LNCAP (cell line): Measurements from ENCODE around the gene POU6F1.

ENCODE experiments used
- TF ChIP-seq, protein P1 (sequence below): fragments of 450-650 bp; IDR thresholded peaks from 2 replicates; pipeline ENCODE4 v1.5.1; 2017; ENCODE audit warnings: mild to moderate bottlenecking

POU6F1 gene

DNA sequence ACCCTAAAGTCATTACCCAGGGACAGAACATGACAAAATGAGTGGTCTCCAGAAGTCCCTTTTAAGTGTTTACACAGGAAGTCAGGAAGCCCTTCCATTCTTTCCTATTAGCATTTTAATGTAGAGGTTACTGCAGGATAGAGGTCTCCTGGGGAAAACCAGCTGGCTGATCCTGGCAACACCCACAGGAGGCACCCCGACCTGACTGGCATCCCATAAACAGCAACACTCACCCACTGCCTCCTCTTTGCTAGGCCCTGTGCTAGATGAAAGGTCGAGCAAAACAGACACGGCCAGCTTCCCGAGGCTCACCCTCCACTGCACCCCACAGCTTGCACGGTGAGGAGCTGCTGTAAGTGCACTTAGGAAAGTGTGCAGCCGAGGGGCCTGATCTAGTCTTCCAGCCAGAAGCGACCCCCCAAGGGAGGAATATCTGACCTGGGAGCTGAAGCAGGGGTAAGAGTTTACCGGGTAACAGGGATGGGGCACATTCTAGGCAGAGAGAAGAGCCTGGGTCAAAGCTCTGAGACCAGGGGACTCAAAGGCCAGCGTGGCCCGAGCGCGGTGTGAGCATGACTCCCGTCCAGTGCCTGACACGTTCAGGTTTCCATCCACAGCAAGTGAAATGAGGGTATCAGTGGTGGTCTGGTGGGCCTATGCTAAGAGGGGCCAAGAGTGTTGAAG is 29.8 kb upstream of the POU6F1 start:
- TF ChIP-seq, protein P1, sequence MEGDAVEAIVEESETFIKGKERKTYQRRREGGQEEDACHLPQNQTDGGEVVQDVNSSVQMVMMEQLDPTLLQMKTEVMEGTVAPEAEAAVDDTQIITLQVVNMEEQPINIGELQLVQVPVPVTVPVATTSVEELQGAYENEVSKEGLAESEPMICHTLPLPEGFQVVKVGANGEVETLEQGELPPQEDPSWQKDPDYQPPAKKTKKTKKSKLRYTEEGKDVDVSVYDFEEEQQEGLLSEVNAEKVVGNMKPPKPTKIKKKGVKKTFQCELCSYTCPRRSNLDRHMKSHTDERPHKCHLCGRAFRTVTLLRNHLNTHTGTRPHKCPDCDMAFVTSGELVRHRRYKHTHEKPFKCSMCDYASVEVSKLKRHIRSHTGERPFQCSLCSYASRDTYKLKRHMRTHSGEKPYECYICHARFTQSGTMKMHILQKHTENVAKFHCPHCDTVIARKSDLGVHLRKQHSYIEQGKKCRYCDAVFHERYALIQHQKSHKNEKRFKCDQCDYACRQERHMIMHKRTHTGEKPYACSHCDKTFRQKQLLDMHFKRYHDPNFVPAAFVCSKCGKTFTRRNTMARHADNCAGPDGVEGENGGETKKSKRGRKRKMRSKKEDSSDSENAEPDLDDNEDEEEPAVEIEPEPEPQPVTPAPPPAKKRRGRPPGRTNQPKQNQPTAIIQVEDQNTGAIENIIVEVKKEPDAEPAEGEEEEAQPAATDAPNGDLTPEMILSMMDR, result no peak

DNA sequence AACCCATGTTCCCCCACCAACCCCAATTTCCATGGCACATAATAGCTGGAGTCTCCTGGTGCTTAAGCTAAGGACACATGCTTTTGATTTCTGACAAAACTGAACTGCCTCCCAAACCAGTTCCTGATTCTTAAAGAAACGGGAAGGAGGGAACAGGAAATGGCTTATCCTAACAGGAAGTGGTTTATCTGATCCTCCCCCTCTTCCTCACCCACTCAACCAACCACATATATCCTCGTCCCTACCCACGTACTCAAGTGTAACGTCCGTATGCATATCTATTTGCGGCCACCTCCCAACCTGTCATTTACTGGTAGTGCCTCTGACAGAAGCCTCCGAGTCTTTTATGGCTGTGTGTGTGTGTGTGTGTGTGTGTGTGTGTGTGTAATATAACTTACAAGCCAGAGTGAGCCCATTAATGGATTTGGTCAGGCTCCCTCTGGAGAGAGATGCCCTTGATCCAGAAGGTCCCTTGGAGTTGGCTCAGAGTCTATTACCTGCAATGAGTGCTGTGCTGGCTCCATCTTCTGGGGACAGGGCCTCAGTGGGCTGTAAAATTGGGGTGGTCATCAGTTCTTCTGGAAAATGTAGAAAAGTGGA is 28.5 kb upstream of the POU6F1 start:
- TF ChIP-seq, protein P1, result peak; percentile 25; the same call in 1 of the 2 replicates

DNA sequence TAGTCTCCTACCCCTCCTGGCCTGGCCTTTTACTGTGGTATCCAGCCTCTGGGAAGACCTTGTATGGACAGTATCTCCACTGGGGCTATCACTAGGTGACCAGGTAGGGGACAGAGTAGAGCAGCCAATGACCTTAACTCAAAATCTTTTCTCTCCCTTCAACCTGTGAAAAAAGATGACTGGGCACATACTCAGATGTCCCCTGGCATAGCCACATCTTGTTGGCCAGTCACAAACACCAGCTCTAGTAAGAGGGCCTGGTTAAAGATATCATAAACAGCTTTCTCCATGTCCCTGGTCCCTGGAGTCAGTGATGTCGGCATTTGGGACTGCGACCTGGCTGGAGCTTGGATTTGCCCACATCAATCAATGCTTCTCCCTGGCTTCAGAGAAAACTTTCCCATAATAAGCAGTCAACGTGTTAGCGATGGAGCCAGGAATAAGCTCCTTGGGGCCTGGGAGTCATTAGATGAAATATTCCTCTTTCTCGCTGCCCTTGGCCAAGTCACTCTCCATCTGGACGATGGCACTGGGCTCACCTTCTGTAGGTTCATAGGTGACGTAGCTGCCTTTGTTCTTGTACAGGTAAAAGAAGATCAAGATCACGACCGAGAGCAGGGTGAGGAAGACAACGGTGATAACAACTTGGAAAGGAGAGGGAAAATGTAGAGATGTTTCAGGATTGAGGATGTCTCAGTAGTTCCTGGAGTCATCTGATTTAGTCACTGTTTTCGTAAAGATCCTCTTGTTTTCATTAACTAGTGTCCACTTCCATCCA is 27.8 kb upstream of the POU6F1 start:
- TF ChIP-seq, protein P1, result no peak

GRCh38 chr12:51244269-51244668 is 26.4 kb upstream of the POU6F1 start:
- TF ChIP-seq, protein P1, result no peak

DNA sequence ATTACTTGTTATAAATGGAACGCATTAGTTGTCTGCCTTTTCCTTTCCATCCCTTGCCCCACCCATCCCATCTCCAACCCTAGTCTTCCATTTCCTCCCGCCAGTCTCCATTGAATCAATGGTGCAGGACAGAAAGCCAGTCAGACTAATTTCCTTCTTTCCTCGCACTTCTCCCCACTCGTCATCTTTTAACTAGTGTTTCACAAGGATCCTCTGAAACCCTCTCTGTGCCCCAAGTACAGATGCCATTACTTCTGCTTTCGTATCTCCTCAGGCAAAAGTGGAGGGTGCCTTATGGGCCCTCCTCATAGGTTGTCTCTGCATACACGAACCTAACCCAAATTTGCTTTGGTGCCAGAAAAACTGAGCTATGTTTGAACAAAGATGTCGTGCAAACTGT is 25.0 kb upstream of the POU6F1 start:
- TF ChIP-seq, protein P1, result no peak

- TF ChIP-seq, protein P1, result no peak
These were observed 24.3 kb upstream of the POU6F1 start for GRCh38 chr12:51242120-51242519.

GRCh38 chr12:51240971-51241370 is 23.1 kb upstream of the POU6F1 start:
- TF ChIP-seq, protein P1, result no peak
